Right lobe of liver (tissue), 4 donors: Measurements from ENCODE around the gene CUX1.

Experiments
- POLR2A ChIP-seq: fragments of 450-650 bp; IDR thresholded peaks from one replicate; pipeline ENCODE4 v1.6.1; 2017; ENCODE audit warnings: antibody characterized with exemption, mild to moderate bottlenecking
- TF ChIP-seq, protein P1 (sequence below), 4 donors: fragments of 200-600 bp in 3 of 4; fragments of 450-650 bp in 1 of 4; IDR thresholded peaks; one replicate each; pipeline versions ENCODE4 v1.5.1 to v1.8.0; 2016 to 2022; ENCODE audit warnings: antibody characterized with exemption in 4 of 4, mild to moderate bottlenecking in 2 of 4
- donor health status: DM: no; HTN: no; CAD: no.
- donor health status: DM: no; HTN: no; CAD: no.
- donor health status: DM: no; HTN: yes; CAD: no.

- TF ChIP-seq, protein P1, sequence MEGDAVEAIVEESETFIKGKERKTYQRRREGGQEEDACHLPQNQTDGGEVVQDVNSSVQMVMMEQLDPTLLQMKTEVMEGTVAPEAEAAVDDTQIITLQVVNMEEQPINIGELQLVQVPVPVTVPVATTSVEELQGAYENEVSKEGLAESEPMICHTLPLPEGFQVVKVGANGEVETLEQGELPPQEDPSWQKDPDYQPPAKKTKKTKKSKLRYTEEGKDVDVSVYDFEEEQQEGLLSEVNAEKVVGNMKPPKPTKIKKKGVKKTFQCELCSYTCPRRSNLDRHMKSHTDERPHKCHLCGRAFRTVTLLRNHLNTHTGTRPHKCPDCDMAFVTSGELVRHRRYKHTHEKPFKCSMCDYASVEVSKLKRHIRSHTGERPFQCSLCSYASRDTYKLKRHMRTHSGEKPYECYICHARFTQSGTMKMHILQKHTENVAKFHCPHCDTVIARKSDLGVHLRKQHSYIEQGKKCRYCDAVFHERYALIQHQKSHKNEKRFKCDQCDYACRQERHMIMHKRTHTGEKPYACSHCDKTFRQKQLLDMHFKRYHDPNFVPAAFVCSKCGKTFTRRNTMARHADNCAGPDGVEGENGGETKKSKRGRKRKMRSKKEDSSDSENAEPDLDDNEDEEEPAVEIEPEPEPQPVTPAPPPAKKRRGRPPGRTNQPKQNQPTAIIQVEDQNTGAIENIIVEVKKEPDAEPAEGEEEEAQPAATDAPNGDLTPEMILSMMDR (IDR thresholded peaks at IDR 0.05), result no peak
- peak; percentile 9 for TF ChIP-seq POLR2A
Observed at GRCh38 chr7:101817471-101818286, at the start of gene CUX1.
